Sigmoid colon (tissue), 4 donors: Measurements from ENCODE around the gene CLGN.

Experiments used
- CTCF ChIP-seq, 4 experiments: fragments of 450-650 bp in 3 of 4; fragments of 200-600 bp in 1 of 4; IDR thresholded peaks; one replicate each; pipeline ENCODE4 v1.5.1; 2016 to 2019; ENCODE audit warnings: antibody characterized with exemption in 4 of 4, mild to moderate bottlenecking in 3 of 4, moderate library complexity in 2 of 4
- EP300 ChIP-seq, 4 donors: sonication (generic); formaldehyde crosslinking; IDR thresholded peaks; one replicate each; pipeline ENCODE4 v1.6.1; 2017; ENCODE audit warnings: antibody characterized with exemption in 4 of 4
- POLR2A ChIP-seq, 2 donors: fragments of 450-650 bp; IDR thresholded peaks; one replicate each; pipeline ENCODE4 v1.6.1; 2016; ENCODE audit warnings: antibody characterized with exemption in 2 of 2, mild to moderate bottlenecking in 2 of 2, moderate library complexity in 2 of 2
- POLR2AphosphoS5 ChIP-seq, 4 donors: sonication (generic); formaldehyde crosslinking; IDR thresholded peaks; one replicate each; pipeline ENCODE4 v1.6.1; 2017; ENCODE audit warnings: antibody characterized with exemption in 4 of 4

DNA sequence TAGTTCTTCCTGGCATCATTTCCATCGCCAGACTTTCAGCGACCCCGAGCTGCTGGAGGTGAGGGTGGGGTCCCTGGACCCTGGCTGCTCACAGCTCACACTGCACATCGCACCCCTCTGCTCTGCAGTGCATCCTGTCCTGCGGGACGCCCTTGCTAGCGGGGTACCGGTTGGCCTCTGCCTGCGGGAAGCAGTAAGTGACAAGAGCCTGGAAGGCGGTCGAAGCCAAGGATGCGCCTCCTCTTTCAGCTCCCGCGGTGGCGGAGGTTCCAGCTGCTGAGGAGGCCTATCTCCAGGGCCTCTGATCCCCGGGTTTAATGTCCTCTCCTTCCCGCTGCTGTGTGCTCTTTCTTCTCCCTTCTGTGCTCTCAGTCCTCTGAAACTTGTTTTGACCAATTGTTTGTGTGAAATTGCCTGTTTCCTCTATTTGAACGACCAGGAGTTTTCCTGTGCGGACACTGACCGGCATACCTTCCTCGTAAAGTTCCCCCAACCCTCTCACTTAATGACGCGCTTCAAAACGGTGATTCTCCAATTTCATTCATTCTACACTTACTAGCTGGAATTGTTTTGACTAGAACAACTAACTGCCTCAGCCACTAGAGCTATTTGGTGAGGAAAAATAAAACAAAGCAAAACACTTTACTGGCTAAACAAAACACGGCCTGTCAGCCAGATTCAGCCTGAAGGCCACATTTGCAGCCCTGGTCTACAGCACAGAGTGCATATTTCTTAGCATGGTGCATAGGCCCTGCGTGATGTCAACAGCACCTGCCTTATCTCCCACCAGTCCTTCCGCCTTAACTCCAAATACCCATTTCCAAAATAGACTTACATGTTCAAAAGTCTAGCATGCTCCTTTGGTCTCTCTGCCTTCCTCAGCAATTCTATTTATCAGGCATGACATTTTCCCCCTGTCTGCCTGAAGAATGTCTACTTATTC is 42.6 kb upstream of the CLGN start:
- TF ChIP-seq CTCF (IDR thresholded peaks at IDR 0.05) (no peak), EP300 (IDR thresholded peaks at IDR 0.05) (no peak), POLR2AphosphoS5 (IDR thresholded peaks at IDR 0.05) (no peak), POLR2A (IDR thresholded peaks at IDR 0.05) (no peak)
